HCT116 (cell line): ENCODE results near the gene PYGB. TPM values are rescaled to one million over a fixed set of nuclear protein-coding genes. Genes with fewer than 3 reads are reported as not detected.

Experiments used
- ATAC-seq: fragments of 200-7000 bp; cut with Tn5 transposase; 2 replicates; pipeline ENCODE4 v1.9.1; 2020; ENCODE audit warnings: mild to moderate bottlenecking, moderate library complexity
- BruUV-seq: library from RNA; stranded (reverse); fragments of 400-500 nt; replicated peaks from 2 replicates; lab custom pipeline; 2021; lab: Mats Ljungman, UMichigan
- CTCF ChIA-PET: fragments of 300-600 bp; sonication (Branson Sonifier 250); formaldehyde crosslinking; loops from one replicate; lab custom pipeline; 2021; ENCODE audit warnings: antibody characterized with exemption; lab: Charles Lee
- POLR2A ChIA-PET: fragments of 300-600, 350-600 bp; sonication (Branson Sonifier 250); formaldehyde crosslinking; loops from one replicate; lab custom pipeline; 2021; ENCODE audit warnings: antibody characterized with exemption; lab: Charles Lee
- RAD21 ChIA-PET, 2 experiments: fragments of 300-600 bp; sonication (Branson Sonifier 250); formaldehyde crosslinking; loops; one replicate each; lab custom pipeline; 2023; ENCODE audit warnings: low total read pairs in 2 of 2; ENCODE audit not compliant: uncharacterized antibody in 2 of 2, unreplicated experiment in 2 of 2, low non-redundant PET in 1 of 2; lab: Charles Lee
- DNase-seq: peaks from one replicate; pipeline ENCODE4 v3.0.0-alpha.2; 2010; ENCODE audit warnings: low read depth, low spot score
- H2AFZ ChIP-seq: fragments of 200-600 bp; shearing (Covaris generic), sonication (generic); 2 replicates; pipeline ENCODE4 v1.6.1; 2017; ENCODE audit warnings: low read depth, mixed run types, mixed read lengths, antibody characterized with exemption, low read length; ENCODE audit not compliant: poor library complexity, severe bottlenecking
- H3K27ac ChIP-seq: 2 replicates; pipeline ENCODE4 v1.5.1; 2012; ENCODE audit warnings: low read depth, low read length
- H3K27me3 ChIP-seq: fragments of 200-600 bp; sonication (generic); 2 replicates; pipeline ENCODE4 v1.6.1; 2016; ENCODE audit warnings: mixed run types, low read length, mixed read lengths; ENCODE audit not compliant: insufficient read depth
- H3K36me3 ChIP-seq, 2 experiments: fragments of 200-500 bp in 1 of 2; fragments of 200-600 bp in 1 of 2; sonication (Bioruptor generic) in 1 of 2; sonication (generic) in 1 of 2; 2 replicates each; pipeline versions ENCODE4 v1.5.1 to v1.6.1; 2014 to 2016; ENCODE audit warnings: low read length in 2 of 2, inconsistent platforms in 1 of 2, mixed read lengths in 1 of 2, mixed run types in 1 of 2; ENCODE audit not compliant: insufficient read depth in 2 of 2, control insufficient read depth in 1 of 2
- H3K4me1 ChIP-seq, 2 experiments: fragments of 200-600 bp in 1 of 2; sonication (generic) in 1 of 2; 2 replicates each; pipeline versions ENCODE4 v1.5.1 to v1.6.1; 2012 to 2017; ENCODE audit warnings: low read length in 2 of 2, inconsistent platforms in 1 of 2, mild to moderate bottlenecking in 1 of 2, mixed read lengths in 1 of 2, mixed run types in 1 of 2, moderate library complexity in 1 of 2; ENCODE audit not compliant: insufficient read depth in 2 of 2, control insufficient read depth in 1 of 2
- H3K4me2 ChIP-seq: fragments of 200-600 bp; sonication (generic); 2 replicates; pipeline ENCODE4 v1.6.1; 2017; ENCODE audit warnings: mixed run types, low read length, mixed read lengths
- H3K4me3 ChIP-seq, 2 experiments: fragments of 200-600 bp in 1 of 2; sonication (generic) in 1 of 2; replicated peaks in 1 of 2; 2 replicates each; pipeline ENCODE4 v1.5.1; 2011 to 2016; ENCODE audit warnings: low read length in 2 of 2, control low read depth in 1 of 2, low read depth in 1 of 2, mild to moderate bottlenecking in 1 of 2, mixed read lengths in 1 of 2, mixed run types in 1 of 2
- H3K79me2 ChIP-seq: fragments of 200-600 bp; sonication (generic); 2 replicates; pipeline ENCODE4 v1.6.1; 2017; ENCODE audit warnings: mild to moderate bottlenecking, mixed run types, low read length, moderate library complexity, mixed read lengths; ENCODE audit not compliant: insufficient read depth
- H3K9ac ChIP-seq: fragments of 200-600 bp; sonication (generic); 2 replicates; pipeline ENCODE4 v1.6.1; 2016; ENCODE audit warnings: low read length, mixed read lengths
- H3K9me2 ChIP-seq: fragments of 200-600 bp; sonication (generic), shearing (Covaris generic); 2 replicates; pipeline ENCODE4 v1.6.1; 2017; ENCODE audit warnings: mixed run types, mild to moderate bottlenecking, moderate library complexity; ENCODE audit not compliant: insufficient read depth
- H3K9me3 ChIP-seq, 2 experiments: fragments of 200-500 bp in 1 of 2; fragments of 200-600 bp in 1 of 2; sonication (Bioruptor generic) in 1 of 2; sonication (generic) in 1 of 2; 2 replicates each; pipeline ENCODE4 v1.6.1; 2014 to 2017; ENCODE audit warnings: low read length in 2 of 2, mixed read lengths in 2 of 2, inconsistent platforms in 1 of 2, low read depth in 1 of 2, mild to moderate bottlenecking in 1 of 2, mixed run types in 1 of 2, moderate library complexity in 1 of 2; ENCODE audit not compliant: control insufficient read depth in 1 of 2, insufficient read depth in 1 of 2
- H4K20me1 ChIP-seq: fragments of 200-600 bp; sonication (generic), shearing (Covaris generic); 2 replicates; pipeline ENCODE4 v1.6.1; 2017; ENCODE audit warnings: mixed run types, mild to moderate bottlenecking, moderate library complexity; ENCODE audit not compliant: insufficient read depth
- ATF3 ChIP-seq: IDR thresholded peaks from 2 replicates; pipeline ENCODE4 v1.6.1; 2012
- CEBPB ChIP-seq: IDR thresholded peaks from 2 replicates; pipeline ENCODE4 v1.6.1; 2012; ENCODE audit warnings: low read depth
- EZH2 ChIP-seq: fragments of 200-600 bp; sonication (generic); IDR thresholded peaks from 2 replicates; pipeline ENCODE4 v1.6.1; 2017; ENCODE audit warnings: antibody characterized with exemption, mixed run types
- EZH2phosphoT487 ChIP-seq: fragments of 200-600 bp; IDR thresholded peaks from 2 replicates; pipeline ENCODE4 v1.6.1; 2018; ENCODE audit warnings: antibody characterized with exemption, borderline replicate concordance
- FOSL1 ChIP-seq: IDR thresholded peaks from 2 replicates; pipeline ENCODE4 v1.6.1; 2012; ENCODE audit warnings: low read depth
- POLR2AphosphoS5 ChIP-seq: IDR thresholded peaks from 2 replicates; pipeline ENCODE4 v1.6.1; 2011; ENCODE audit warnings: mild to moderate bottlenecking, low read depth, low read length, moderate library complexity
- RAD21 ChIP-seq: IDR thresholded peaks from 2 replicates; pipeline ENCODE4 v1.6.1; 2012; ENCODE audit warnings: low read depth, mild to moderate bottlenecking
- SIN3A ChIP-seq: IDR thresholded peaks from 2 replicates; pipeline ENCODE4 v1.6.1; 2012; ENCODE audit warnings: low read depth
- SP1 ChIP-seq: IDR thresholded peaks from 2 replicates; pipeline ENCODE4 v1.6.1; 2012; ENCODE audit warnings: low read depth
- SRF ChIP-seq: IDR thresholded peaks from 2 replicates; pipeline ENCODE4 v1.6.1; 2012; ENCODE audit warnings: low read depth
- YY1 ChIP-seq: IDR thresholded peaks from 2 replicates; pipeline ENCODE4 v1.6.1; 2011; ENCODE audit warnings: low read length, low read depth, moderate library complexity, mild to moderate bottlenecking; ENCODE audit not compliant: insufficient replicate concordance; ENCODE audit errors: extremely low read depth
- ZFX ChIP-seq: fragments of 450-650 bp; IDR thresholded peaks from 2 replicates; pipeline ENCODE4 v1.6.1; 2017
- intact Hi-C: fragments of 100-400 bp; cut with micrococcal nuclease; formaldehyde crosslinking; loops from 2 replicates; pipeline ENCODE4 v1.10.0; 2022
- total RNA-seq: library from RNA; stranded (reverse); gene quantifications from one replicate; pipeline ENCODE4 v1.2.1, GENCODE V29; 2021; ENCODE audit not compliant: unreplicated experiment
- TF ChIP-seq, protein P1 (sequence below), 3 experiments: fragments of 200-600 bp in 1 of 3; sonication (generic) in 1 of 3; IDR thresholded peaks in 2 of 3; conservative IDR thresholded peaks in 1 of 3; 2 replicates each; pipeline ENCODE4 v1.5.1; 2012 to 2017; ENCODE audit warnings: low read depth in 2 of 3, low read length in 2 of 3, antibody characterized with exemption in 1 of 3, borderline replicate concordance in 1 of 3, control low read depth in 1 of 3, mild to moderate bottlenecking in 1 of 3, mixed read lengths in 1 of 3, mixed run types in 1 of 3, moderate library complexity in 1 of 3; ENCODE audit not compliant: insufficient read depth in 1 of 3

Gene PYGB
- total RNA-seq, 1 experiment from 2014 or later = 87.8 TPM

GRCh38 chr20:25269057-25269832, 21.4 kb downstream of the PYGB start:
- ChIA-PET POLR2A (no interaction called here), RAD21 (no interaction called here), CTCF (no interaction called here)

More at GRCh38 chr20:25269057-25269832, 21.4 kb downstream of the PYGB start:
- Histone ChIP-seq H3K9me2 (no peaks in the 10 kb centered on the region), H3K4me2 (no peak overlapping the region), H3K79me2 (no peaks in the 10 kb centered on the region; the same call in 1 of the 2 replicates), H3K4me3 (no peak overlapping the region), H3K9ac (no peak overlapping the region), H3K9me3 (no peaks in the 10 kb centered on the region), H3K27ac (no peak overlapping the region)
- no TSS peak for BruUV-seq
- TF ChIP-seq YY1 (no peak), RAD21 (no peak), ZFX (no peak), EZH2 (no peak), POLR2AphosphoS5 (no peak), SIN3A (no peak), CEBPB (no peak), SRF (no peak), FOSL1 (no peak), EZH2phosphoT487 (no peak), SP1 (no peak), ATF3 (no peak)
- TF ChIP-seq, protein P1, sequence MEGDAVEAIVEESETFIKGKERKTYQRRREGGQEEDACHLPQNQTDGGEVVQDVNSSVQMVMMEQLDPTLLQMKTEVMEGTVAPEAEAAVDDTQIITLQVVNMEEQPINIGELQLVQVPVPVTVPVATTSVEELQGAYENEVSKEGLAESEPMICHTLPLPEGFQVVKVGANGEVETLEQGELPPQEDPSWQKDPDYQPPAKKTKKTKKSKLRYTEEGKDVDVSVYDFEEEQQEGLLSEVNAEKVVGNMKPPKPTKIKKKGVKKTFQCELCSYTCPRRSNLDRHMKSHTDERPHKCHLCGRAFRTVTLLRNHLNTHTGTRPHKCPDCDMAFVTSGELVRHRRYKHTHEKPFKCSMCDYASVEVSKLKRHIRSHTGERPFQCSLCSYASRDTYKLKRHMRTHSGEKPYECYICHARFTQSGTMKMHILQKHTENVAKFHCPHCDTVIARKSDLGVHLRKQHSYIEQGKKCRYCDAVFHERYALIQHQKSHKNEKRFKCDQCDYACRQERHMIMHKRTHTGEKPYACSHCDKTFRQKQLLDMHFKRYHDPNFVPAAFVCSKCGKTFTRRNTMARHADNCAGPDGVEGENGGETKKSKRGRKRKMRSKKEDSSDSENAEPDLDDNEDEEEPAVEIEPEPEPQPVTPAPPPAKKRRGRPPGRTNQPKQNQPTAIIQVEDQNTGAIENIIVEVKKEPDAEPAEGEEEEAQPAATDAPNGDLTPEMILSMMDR (IDR thresholded peaks at IDR 0.05 in 2 of 3, conservative IDR thresholded peaks at IDR 0.05 in 1 of 3; ENCODE audit: borderline replicate concordance in 1 of 3, insufficient read depth in 1 of 3, low read depth in 2 of 3, low read length in 2 of 3) = no peak
- TF ChIP-seq, all 23 proteins: peak for 0
- DNase-seq (no peak), ATAC-seq (no peak)
- intact Hi-C loops = loop anchor here (10.0 kb wide), 1 partner anchor 56 kb away; no protein-coding TSS in a partner anchor
- Histone ChIP-seq H2AFZ (no peak overlapping the region), H4K20me1 (0 out of 2 replicates have a peak, but pooled peaks cover 5% of the 10 kb centered on the region), H3K27me3 (no peaks in the 10 kb centered on the region), H3K36me3 (peaks cover 2 to 9% of the 10 kb centered on the region in 2 experiments; a peak in 2 of 4 replicates), H3K4me1 (no peaks in the 10 kb centered on the region)
